Body of pancreas (tissue), 4 donors: ENCODE measurements around the gene ICOSLG.
"Not testable (repeated sequence)": the region's sequence is repeated elsewhere in the genome, so short reads cannot be mapped to it uniquely, and the experiment has no call there.

Source experiments
- POLR2A ChIP-seq, 3 donors: fragments of 450-650 bp; IDR thresholded peaks; one replicate each; pipeline ENCODE4 v1.6.1; 2016; ENCODE audit warnings: antibody characterized with exemption in 3 of 3, mild to moderate bottlenecking in 2 of 3
- TF ChIP-seq, protein P1 (sequence below), 7 experiments: fragments of 450-650 bp in 4 of 7; fragments of 200-600 bp in 3 of 7; sonication (generic) in 3 of 7; IDR thresholded peaks; one replicate each; pipeline ENCODE4 v1.5.1; 2016 to 2019; ENCODE audit warnings: antibody characterized with exemption in 7 of 7

DNA sequence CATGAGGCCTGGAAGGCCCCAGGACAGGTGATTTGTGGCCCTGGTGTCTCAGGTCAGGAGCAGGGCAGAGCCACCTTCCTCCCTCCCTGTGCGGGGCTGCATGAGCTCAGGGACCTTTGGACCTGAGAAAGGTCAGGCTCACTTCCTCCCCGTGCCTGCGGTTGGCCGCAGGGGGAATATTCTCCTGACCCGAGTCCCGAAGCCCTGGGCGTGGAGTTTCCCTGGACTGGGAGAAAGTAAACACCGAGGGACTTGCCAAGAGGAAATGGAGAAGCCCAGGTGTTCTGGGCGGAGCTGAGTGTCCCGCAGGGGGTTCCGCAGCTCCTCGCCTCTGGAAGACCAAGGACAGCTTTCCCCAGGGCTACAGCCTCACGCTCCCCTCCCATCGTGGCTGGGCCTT is 64.6 kb downstream of the ICOSLG start:
- TF ChIP-seq, protein P1, sequence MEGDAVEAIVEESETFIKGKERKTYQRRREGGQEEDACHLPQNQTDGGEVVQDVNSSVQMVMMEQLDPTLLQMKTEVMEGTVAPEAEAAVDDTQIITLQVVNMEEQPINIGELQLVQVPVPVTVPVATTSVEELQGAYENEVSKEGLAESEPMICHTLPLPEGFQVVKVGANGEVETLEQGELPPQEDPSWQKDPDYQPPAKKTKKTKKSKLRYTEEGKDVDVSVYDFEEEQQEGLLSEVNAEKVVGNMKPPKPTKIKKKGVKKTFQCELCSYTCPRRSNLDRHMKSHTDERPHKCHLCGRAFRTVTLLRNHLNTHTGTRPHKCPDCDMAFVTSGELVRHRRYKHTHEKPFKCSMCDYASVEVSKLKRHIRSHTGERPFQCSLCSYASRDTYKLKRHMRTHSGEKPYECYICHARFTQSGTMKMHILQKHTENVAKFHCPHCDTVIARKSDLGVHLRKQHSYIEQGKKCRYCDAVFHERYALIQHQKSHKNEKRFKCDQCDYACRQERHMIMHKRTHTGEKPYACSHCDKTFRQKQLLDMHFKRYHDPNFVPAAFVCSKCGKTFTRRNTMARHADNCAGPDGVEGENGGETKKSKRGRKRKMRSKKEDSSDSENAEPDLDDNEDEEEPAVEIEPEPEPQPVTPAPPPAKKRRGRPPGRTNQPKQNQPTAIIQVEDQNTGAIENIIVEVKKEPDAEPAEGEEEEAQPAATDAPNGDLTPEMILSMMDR (IDR thresholded peaks at IDR 0.05) = not testable (repeated sequence)
- not testable (repeated sequence) for TF ChIP-seq POLR2A (IDR thresholded peaks at IDR 0.05)
